Measurements from ENCODE around the gene TUBA1C.

GRCh38 chr12:49296034-49296835 is 31.4 kb downstream of the TUBA1C start:
- TF ChIP-seq EP300 (IDR thresholded peaks at IDR 0.05) (no peak), CTCF (IDR thresholded peaks at IDR 0.05) (peak; percentile 26 to 58 (median 43)), POLR2A (IDR thresholded peaks at IDR 0.05; ENCODE audit: low read depth) (no peak), POLR2AphosphoS5 (IDR thresholded peaks at IDR 0.05) (no peak)
